Measurements from ENCODE around the gene SHD.

The SHD gene

GRCh38 chr19:4328991-4329681 is 50.1 kb downstream of the SHD start:
- peak; percentile 47 for DNase-seq

- no peak for DNase-seq
Measured at GRCh38 chr19:4329858-4330257, 50.8 kb downstream of the SHD start.

- no peak for DNase-seq
Measured at GRCh38 chr19:4334929-4335570, 56.0 kb downstream of the SHD start.

- DNase-seq: no peak
Measured at GRCh38 chr19:4337906-4338440, 58.9 kb downstream of the SHD start.

- peak; percentile 26 for DNase-seq
Measured at GRCh38 chr19:4338441-4339355, 59.6 kb downstream of the SHD start, which contains the start of gene STAP2. STAP2 (minus strand) TSS chr19:4338827; CDS start chr19:4338753, 74 bp downstream.
